Esophagus muscularis mucosa (tissue), 4 donors: ENCODE data around the gene WFIKKN1. TPM values are rescaled to one million over a fixed set of nuclear protein-coding genes. Genes with fewer than 3 reads are reported as not detected.

Experiments used
- DNase-seq: peaks from one replicate; pipeline ENCODE4 v3.0.0-alpha.2; 2017; ENCODE audit errors: extremely low spot score
- H3K27ac ChIP-seq, 4 donors: fragments of 200-600 bp; sonication (generic); replicated peaks in 1 of 4; 1 replicate in 3 of 4; 2 replicates in 1 of 4; pipeline ENCODE4 v1.5.1; 2016 to 2019; ENCODE audit warnings: mild to moderate bottlenecking in 1 of 4
- H3K27me3 ChIP-seq, 4 donors: fragments of 200-600 bp; sonication (generic); one replicate each; pipeline versions ENCODE4 v1.5.1 to v1.6.0; 2016 to 2019
- H3K36me3 ChIP-seq, 4 donors: fragments of 200-600 bp; sonication (generic); one replicate each; pipeline ENCODE4 v1.5.1; 2016 to 2019
- H3K4me1 ChIP-seq, 4 donors: fragments of 200-600 bp; sonication (generic); one replicate each; pipeline ENCODE4 v1.5.1; 2016 to 2019
- H3K4me3 ChIP-seq, 4 donors: fragments of 200-600 bp; sonication (generic); 1 replicate in 2 of 4; 2 replicates in 2 of 4; pipeline ENCODE4 v1.5.1; 2016 to 2019; ENCODE audit warnings: mild to moderate bottlenecking in 4 of 4, moderate library complexity in 1 of 4
- H3K9me3 ChIP-seq, 4 donors: fragments of 200-600 bp; sonication (generic); 1 replicate in 3 of 4; 2 replicates in 1 of 4; pipeline ENCODE4 v1.5.1; 2016 to 2019
- EP300 ChIP-seq: sonication (generic); formaldehyde crosslinking; IDR thresholded peaks from one replicate; pipeline ENCODE4 v1.6.1; 2017; ENCODE audit warnings: antibody characterized with exemption
- POLR2A ChIP-seq: fragments of 450-650 bp; IDR thresholded peaks from one replicate; pipeline ENCODE4 v1.6.1; 2017; ENCODE audit warnings: antibody characterized with exemption, moderate library complexity, mild to moderate bottlenecking, low read depth
- POLR2AphosphoS5 ChIP-seq, 2 donors: sonication (generic); formaldehyde crosslinking; IDR thresholded peaks; one replicate each; pipeline ENCODE4 v1.6.1; 2017; ENCODE audit warnings: antibody characterized with exemption in 2 of 2
- WGBS: methylation state at CpG from one replicate; pipeline ENCODE4 v1.1.5; 2018; 5-methylcytosine and 5-hydroxymethylcytosine counted together
- intact Hi-C: fragments of 100-400 bp; cut with DNase I; formaldehyde crosslinking; loops from one replicate; pipeline ENCODE4 v1.15.1; 2023
- total RNA-seq, 4 donors: library from RNA; depleted of rRNA; stranded (reverse); fragments of >200 nt; gene quantifications; one replicate each; pipeline versions ENCODE4 v1.1.0 to v1.2.1, GENCODE V29; 2016
- TF ChIP-seq, protein P1 (sequence below), 3 experiments: fragments of 200-600 bp in 2 of 3; fragments of 450-650 bp in 1 of 3; sonication (generic) in 2 of 3; IDR thresholded peaks; one replicate each; pipeline ENCODE4 v1.5.1; 2017 to 2019; ENCODE audit warnings: antibody characterized with exemption in 3 of 3, mild to moderate bottlenecking in 2 of 3, moderate library complexity in 1 of 3

The WFIKKN1 gene
- total RNA-seq, 4 donors from 2014 or later, result 0.33 to 0.80 (median 0.43) TPM

DNA sequence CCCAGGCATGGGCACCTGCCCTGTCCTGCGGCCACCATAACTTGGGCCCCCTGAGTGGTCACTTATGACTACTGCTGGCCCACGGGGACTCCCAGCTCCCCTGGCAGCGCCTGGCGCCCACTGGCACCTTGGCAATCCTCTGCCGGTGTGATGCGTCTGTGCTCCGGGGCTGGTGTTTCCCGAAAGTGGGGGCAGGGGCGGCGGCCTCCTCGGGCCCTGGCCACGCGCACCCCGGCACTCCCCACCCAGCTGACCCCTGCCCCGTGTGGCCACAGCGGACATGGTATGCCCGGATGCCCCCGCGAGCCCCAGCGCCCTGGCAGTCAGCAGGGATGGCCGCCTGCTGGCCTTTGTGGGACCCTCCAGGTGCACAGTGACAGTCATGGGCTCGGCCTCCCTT lies 26.7 kb downstream of the WFIKKN1 start:
- Histone ChIP-seq H3K9me3 (no peaks in the 10 kb centered on the region), H3K27ac (no peak overlapping the region), H3K27me3 (no peaks in the 10 kb centered on the region), H3K4me3 (no peak overlapping the region), H3K36me3 (peaks cover 0 to 62% (median 37%) of the 10 kb centered on the region in 4 donors), H3K4me1 (peaks cover 10 to 25% (median 20%) of the 10 kb centered on the region in 4 donors)
- WGBS, result 100% methylated on average over 3 of the region's 22 CpGs
- DNase-seq, result no peak
- TF ChIP-seq EP300, result no peak
- TF ChIP-seq, protein P1, sequence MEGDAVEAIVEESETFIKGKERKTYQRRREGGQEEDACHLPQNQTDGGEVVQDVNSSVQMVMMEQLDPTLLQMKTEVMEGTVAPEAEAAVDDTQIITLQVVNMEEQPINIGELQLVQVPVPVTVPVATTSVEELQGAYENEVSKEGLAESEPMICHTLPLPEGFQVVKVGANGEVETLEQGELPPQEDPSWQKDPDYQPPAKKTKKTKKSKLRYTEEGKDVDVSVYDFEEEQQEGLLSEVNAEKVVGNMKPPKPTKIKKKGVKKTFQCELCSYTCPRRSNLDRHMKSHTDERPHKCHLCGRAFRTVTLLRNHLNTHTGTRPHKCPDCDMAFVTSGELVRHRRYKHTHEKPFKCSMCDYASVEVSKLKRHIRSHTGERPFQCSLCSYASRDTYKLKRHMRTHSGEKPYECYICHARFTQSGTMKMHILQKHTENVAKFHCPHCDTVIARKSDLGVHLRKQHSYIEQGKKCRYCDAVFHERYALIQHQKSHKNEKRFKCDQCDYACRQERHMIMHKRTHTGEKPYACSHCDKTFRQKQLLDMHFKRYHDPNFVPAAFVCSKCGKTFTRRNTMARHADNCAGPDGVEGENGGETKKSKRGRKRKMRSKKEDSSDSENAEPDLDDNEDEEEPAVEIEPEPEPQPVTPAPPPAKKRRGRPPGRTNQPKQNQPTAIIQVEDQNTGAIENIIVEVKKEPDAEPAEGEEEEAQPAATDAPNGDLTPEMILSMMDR (IDR thresholded peaks at IDR 0.05), result no peak
- no peak for TF ChIP-seq POLR2A
- TF ChIP-seq POLR2AphosphoS5 (IDR thresholded peaks at IDR 0.05), result no peak
- intact Hi-C loops, result no loop called here

DNA sequence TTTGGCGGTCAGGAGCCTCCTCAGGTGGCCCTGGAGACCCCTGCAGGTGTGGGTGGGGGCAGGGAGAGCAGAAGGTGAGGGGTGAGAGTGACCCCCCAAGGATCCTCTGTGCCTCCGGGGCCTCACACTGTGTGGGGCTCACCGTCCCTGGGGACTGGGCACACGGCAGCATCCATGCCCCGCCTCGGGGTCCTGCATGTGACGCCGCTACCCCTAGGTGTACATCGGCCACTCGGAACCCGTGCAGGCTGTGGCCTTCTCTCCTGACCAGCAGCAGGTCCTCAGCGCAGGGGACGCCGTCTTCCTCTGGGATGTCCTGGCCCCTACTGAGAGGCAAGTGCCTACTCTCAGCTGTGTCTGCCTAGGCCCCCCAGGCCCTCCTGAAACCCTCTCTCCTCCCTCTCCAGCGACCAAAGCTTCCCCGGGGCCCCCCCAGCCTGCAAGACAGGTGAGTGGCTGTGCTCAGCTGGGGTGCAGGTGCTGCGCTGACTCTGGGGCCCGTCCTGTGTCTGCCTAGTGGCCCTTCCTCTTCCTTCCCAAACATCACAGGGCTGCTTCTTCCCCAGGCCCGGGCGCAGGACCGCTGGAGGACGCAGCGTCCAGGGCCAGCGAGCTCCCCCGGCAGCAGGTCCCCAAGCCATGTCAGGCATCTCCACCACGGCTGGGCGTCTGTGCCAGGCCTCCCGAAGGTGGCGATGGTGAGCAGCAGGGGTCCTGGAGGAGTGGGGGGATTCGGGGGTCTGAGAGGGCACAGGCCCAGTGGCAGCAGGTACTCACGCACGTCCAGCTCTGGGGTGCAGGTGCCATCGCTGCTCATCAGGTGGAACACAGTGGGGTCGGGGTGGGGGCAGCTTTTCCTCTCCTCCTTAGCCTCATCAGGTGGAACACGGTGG lies 28.1 kb downstream of the WFIKKN1 start:
- TF ChIP-seq POLR2A, result no peak
- no peak for TF ChIP-seq POLR2AphosphoS5 (IDR thresholded peaks at IDR 0.05)
- TF ChIP-seq, protein P1 (IDR thresholded peaks at IDR 0.05), result no peak
- TF ChIP-seq EP300, result no peak
- H3K4me3 ChIP-seq, result no peak overlapping the region
- 84% methylated on average over 32 of the region's 35 CpGs for WGBS

DNA sequence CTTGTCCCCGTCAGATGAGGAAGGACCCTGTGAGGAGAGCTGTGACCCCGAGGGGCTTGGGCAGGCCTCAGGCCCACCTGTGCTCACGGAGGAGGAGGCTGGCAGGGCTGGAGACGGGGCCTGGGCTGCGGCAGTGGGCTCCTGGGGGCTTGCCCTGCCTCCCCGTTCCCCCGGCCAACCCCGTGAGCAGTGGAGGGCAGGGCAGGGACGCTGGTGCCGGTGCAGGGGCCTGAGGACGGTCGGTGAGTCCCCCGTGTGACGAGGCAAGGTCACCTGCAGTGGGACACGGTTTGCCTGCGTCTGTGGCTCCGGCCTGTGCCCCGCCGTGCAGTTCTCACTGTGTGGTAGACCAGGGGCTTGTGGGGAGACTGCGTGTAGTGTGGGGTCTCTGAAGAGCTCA lies 28.8 kb downstream of the WFIKKN1 start:
- H3K27ac ChIP-seq, result peak overlapping the region in 3 of 4 donors; percentile 81 to 85 (median 81)
- intact Hi-C loops, result loop anchor here (5.0 kb wide), 1 partner anchor 82 kb away; no protein-coding TSS in a partner anchor
- WGBS, result 80% methylated on average over 18 of the region's 20 CpGs

More for the DNA sequence above, 28.1 kb downstream of the WFIKKN1 start:
- H3K36me3 ChIP-seq, result peaks cover 0 to 47% (median 30%) of the 10 kb centered on the region in 4 donors
- H3K9me3 ChIP-seq, result no peaks in the 10 kb centered on the region
- H3K27me3 ChIP-seq, result no peaks in the 10 kb centered on the region
- intact Hi-C loops, result no loop called here
- peaks cover 10 to 25% (median 20%) of the 10 kb centered on the region in 4 donors for H3K4me1 ChIP-seq
- no peak for DNase-seq
- H3K27ac ChIP-seq, result no peak overlapping the region

DNA sequence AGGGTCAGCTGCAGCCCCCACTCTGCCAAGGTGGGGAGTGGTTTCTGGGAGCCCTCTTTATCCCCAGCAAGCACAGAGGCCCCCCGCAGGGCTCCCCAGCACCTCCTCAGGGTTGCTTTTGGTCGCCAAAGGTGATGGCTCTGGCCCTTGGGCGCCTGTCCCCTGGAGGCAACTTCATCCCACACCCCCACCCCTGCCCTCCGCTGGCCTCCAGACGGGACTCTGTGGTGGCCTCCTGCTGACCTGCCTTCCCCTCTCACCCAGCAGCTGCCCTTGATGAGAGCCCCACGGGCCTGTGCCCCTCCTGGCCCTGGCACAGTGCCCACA lies 29.3 kb downstream of the WFIKKN1 start:
- no peak for DNase-seq
- Histone ChIP-seq H3K4me3 (peak overlapping the region; percentile 40 to 50 (median 48)), H3K27ac (peak overlapping the region; percentile 81 to 85 (median 82)), H3K36me3 (peaks cover 0 to 40% (median 27%) of the 10 kb centered on the region in 4 donors), H3K27me3 (no peaks in the 10 kb centered on the region), H3K4me1 (peaks cover 10 to 25% (median 20%) of the 10 kb centered on the region in 4 donors), H3K9me3 (no peaks in the 10 kb centered on the region)
- WGBS, result 65% methylated on average over 6 of the region's 6 CpGs
- intact Hi-C loops, result loop anchor here (5.0 kb wide), 1 partner anchor 83 kb away; no protein-coding TSS in a partner anchor
- TF ChIP-seq, protein P1 (IDR thresholded peaks at IDR 0.05), result no peak
- TF ChIP-seq EP300, result no peak
- TF ChIP-seq POLR2A, result no peak
- TF ChIP-seq POLR2AphosphoS5 (IDR thresholded peaks at IDR 0.05), result no peak

More for the DNA sequence above, 28.8 kb downstream of the WFIKKN1 start:
- TF ChIP-seq POLR2AphosphoS5 (IDR thresholded peaks at IDR 0.05), result no peak
- no peak for TF ChIP-seq EP300
- no peak for TF ChIP-seq POLR2A
- TF ChIP-seq, protein P1 (IDR thresholded peaks at IDR 0.05), result no peak
- Histone ChIP-seq H3K4me3 (no peak overlapping the region), H3K36me3 (peaks cover 0 to 45% (median 29%) of the 10 kb centered on the region in 4 donors), H3K9me3 (no peaks in the 10 kb centered on the region), H3K27me3 (no peaks in the 10 kb centered on the region), H3K4me1 (peaks cover 10 to 25% (median 20%) of the 10 kb centered on the region in 4 donors)
- DNase-seq, result no peak
